Natural killer cell (primary cell): ENCODE measurements around the gene AGXT. TPM values are rescaled to one million over a fixed set of nuclear protein-coding genes. Genes with fewer than 3 reads are reported as not detected.

Experiments
- ATAC-seq, 3 donors: fragments of 150-1000 bp in 2 of 3; fragments of 200-7000 bp in 1 of 3; cut with Tn5 transposase; 1 replicate in 1 of 3; 2 replicates in 2 of 3; pipeline ENCODE4 v1.10.0; 2021; ENCODE audit warnings: mild to moderate bottlenecking in 2 of 3, moderate library complexity in 2 of 3
- DNase-seq, 2 donors: peaks; one replicate each; pipeline versions ENCODE4 v3.0.0 to v3.0.0-alpha.2; 2013 to 2021; ENCODE audit warnings: mixed read lengths in 1 of 2
- H3K27ac ChIP-seq: one replicate; pipeline ENCODE4 v1.5.1; 2013; ENCODE audit warnings: mild to moderate bottlenecking, low read length
- H3K27me3 ChIP-seq: one replicate; pipeline ENCODE4 v1.6.1; 2013; ENCODE audit warnings: low read length; ENCODE audit not compliant: control insufficient read depth, insufficient read depth
- H3K36me3 ChIP-seq: one replicate; pipeline ENCODE4 v1.6.1; 2013; ENCODE audit warnings: low read length; ENCODE audit not compliant: control insufficient read depth, insufficient read depth
- H3K4me1 ChIP-seq: one replicate; pipeline ENCODE4 v1.6.1; 2013; ENCODE audit warnings: low read length; ENCODE audit not compliant: control insufficient read depth, insufficient read depth
- H3K4me3 ChIP-seq: one replicate; pipeline ENCODE4 v1.5.1; 2013; ENCODE audit warnings: low read length
- H3K9me3 ChIP-seq: one replicate; pipeline ENCODE4 v1.6.1; 2013; ENCODE audit warnings: low read length; ENCODE audit not compliant: control insufficient read depth, insufficient read depth
- H3K27ac Mint-ChIP-seq, 2 donors: one replicate each; pipeline ENCODE4 v1.8.0; 2022; ENCODE audit warnings: mild to moderate bottlenecking in 2 of 2, mixed read lengths in 2 of 2, moderate library complexity in 1 of 2
- H3K27me3 Mint-ChIP-seq, 2 donors: one replicate each; pipeline ENCODE4 v1.8.0; 2022; ENCODE audit warnings: low read depth in 2 of 2, mixed read lengths in 2 of 2
- H3K36me3 Mint-ChIP-seq: one replicate; pipeline ENCODE4 v1.8.0; 2022; ENCODE audit warnings: mixed read lengths
- H3K4me1 Mint-ChIP-seq, 2 donors: one replicate each; pipeline ENCODE4 v1.8.0; 2022; ENCODE audit warnings: mixed read lengths in 2 of 2
- H3K4me3 Mint-ChIP-seq: one replicate; pipeline ENCODE4 v1.8.0; 2022; ENCODE audit warnings: mild to moderate bottlenecking, moderate library complexity, mixed read lengths
- H3K9me3 Mint-ChIP-seq, 2 donors: one replicate each; pipeline ENCODE4 v1.8.0; 2022; ENCODE audit warnings: mixed read lengths in 2 of 2
- WGBS: methylation state at CpG from one replicate; pipeline ENCODE4 v1.1.7; 2013; ENCODE audit warnings: missing lambda C conversion rate; ENCODE audit not compliant: insufficient coverage; 5-methylcytosine and 5-hydroxymethylcytosine counted together
- intact Hi-C: fragments of 100-400 bp; cut with micrococcal nuclease; formaldehyde crosslinking; loops from one replicate; pipeline ENCODE4 v1.14.2; 2022
- total RNA-seq, 4 donors: library from RNA; stranded (reverse); fragments of 120-200 nt in 1 of 4; gene quantifications; one replicate each; pipeline versions ENCODE4 v1.2.3 to v1.2.4, GENCODE V29; 2013 to 2022
- TF ChIP-seq, protein P1 (sequence below): fragments of 200-600 bp; IDR thresholded peaks from one replicate; pipeline ENCODE4 v1.8.0; 2022; ENCODE audit warnings: antibody characterized with exemption

AGXT gene
- total RNA-seq, 3 donors from 2014 or later (not counting 1 experiment from before 2014, with no cell fraction given): not detected

GRCh38 chr2:240823449-240824336 is 44.9 kb upstream of the AGXT start:
- no peak overlapping the region for H3K4me3 Mint-ChIP-seq
- no peaks in the 10 kb centered on the region for H3K4me1 Mint-ChIP-seq
- no peak for DNase-seq
- peaks cover 52 to 76% of the 10 kb centered on the region in 2 donors for H3K27me3 Mint-ChIP-seq
- Histone ChIP-seq H3K27me3 (peaks cover 44% of the 10 kb centered on the region), H3K9me3 (no peaks in the 10 kb centered on the region), H3K4me1 (no peaks in the 10 kb centered on the region), H3K4me3 (no peak overlapping the region), H3K27ac (no peak overlapping the region), H3K36me3 (no peaks in the 10 kb centered on the region)
- no peaks in the 10 kb centered on the region for H3K9me3 Mint-ChIP-seq
- no peaks in the 10 kb centered on the region for H3K36me3 Mint-ChIP-seq
- intact Hi-C loops: no loop called here
- TF ChIP-seq, protein P1, sequence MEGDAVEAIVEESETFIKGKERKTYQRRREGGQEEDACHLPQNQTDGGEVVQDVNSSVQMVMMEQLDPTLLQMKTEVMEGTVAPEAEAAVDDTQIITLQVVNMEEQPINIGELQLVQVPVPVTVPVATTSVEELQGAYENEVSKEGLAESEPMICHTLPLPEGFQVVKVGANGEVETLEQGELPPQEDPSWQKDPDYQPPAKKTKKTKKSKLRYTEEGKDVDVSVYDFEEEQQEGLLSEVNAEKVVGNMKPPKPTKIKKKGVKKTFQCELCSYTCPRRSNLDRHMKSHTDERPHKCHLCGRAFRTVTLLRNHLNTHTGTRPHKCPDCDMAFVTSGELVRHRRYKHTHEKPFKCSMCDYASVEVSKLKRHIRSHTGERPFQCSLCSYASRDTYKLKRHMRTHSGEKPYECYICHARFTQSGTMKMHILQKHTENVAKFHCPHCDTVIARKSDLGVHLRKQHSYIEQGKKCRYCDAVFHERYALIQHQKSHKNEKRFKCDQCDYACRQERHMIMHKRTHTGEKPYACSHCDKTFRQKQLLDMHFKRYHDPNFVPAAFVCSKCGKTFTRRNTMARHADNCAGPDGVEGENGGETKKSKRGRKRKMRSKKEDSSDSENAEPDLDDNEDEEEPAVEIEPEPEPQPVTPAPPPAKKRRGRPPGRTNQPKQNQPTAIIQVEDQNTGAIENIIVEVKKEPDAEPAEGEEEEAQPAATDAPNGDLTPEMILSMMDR: no peak
- whole genome bisulfite sequencing: 84% methylated on average over 15 of the region's 15 CpGs
- H3K27ac Mint-ChIP-seq: no peak overlapping the region
- ATAC-seq: no peak

GRCh38 chr2:240825476-240825875 is 43.1 kb upstream of the AGXT start:
- H3K27ac ChIP-seq: no peak overlapping the region
- TF ChIP-seq, protein P1: no peak
- no peak overlapping the region for H3K4me3 Mint-ChIP-seq
- ATAC-seq (no peak), DNase-seq (no peak)
- no peaks in the 10 kb centered on the region for H3K36me3 Mint-ChIP-seq
- H3K4me1 Mint-ChIP-seq: no peaks in the 10 kb centered on the region
- H3K9me3 Mint-ChIP-seq: no peaks in the 10 kb centered on the region
- H3K9me3 ChIP-seq: no peaks in the 10 kb centered on the region
- H3K27me3 ChIP-seq: peaks cover 49% of the 10 kb centered on the region
- peaks cover 55 to 86% of the 10 kb centered on the region in 2 donors for H3K27me3 Mint-ChIP-seq
- H3K4me1 ChIP-seq: no peaks in the 10 kb centered on the region
- intact Hi-C loops: no loop called here
- no peak overlapping the region for H3K27ac Mint-ChIP-seq
- H3K4me3 ChIP-seq: no peak overlapping the region
- 94% methylated on average over 4 of the region's 4 CpGs for WGBS
- H3K36me3 ChIP-seq: no peaks in the 10 kb centered on the region

DNA sequence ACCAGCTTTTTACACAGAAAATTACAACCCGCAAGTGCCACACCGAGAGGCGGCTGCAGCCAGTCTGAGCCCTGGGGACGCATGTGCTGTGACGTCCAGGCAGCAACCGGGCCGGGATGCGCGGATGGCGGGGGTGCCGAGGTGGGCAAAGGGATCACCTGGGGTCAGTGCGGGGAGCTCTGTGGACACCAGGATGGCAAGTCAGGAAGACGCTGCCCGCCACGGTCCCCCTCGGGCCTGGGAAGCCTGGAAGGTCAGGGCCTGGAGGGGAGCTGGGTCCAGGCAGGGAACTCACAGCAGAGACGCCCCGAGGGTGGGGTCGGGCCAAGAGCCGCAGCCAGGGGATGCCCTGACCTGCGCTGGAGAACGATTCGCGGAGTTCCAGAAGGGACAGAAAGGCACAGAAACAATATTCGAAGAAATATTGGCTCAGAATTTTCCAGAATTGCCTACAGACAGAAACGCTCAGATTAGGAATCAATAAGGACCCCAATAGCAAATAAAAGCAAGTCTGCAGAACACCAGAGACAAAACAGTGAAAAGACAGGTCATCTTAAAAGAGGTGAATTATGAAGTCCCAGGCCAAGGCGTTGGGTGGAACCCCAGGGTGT is 36.9 kb upstream of the AGXT start:
- H3K4me3 ChIP-seq: peak overlapping the region; percentile 3
- H3K4me3 Mint-ChIP-seq: peak overlapping the region; percentile 72
- H3K4me1 Mint-ChIP-seq: peaks cover 5 to 11% of the 10 kb centered on the region in 2 donors
- H3K4me1 ChIP-seq: peaks cover 14% of the 10 kb centered on the region
- H3K9me3 Mint-ChIP-seq: no peaks in the 10 kb centered on the region
- H3K27ac ChIP-seq: no peak overlapping the region
- H3K36me3 Mint-ChIP-seq: no peaks in the 10 kb centered on the region
- peaks cover 13 to 29% of the 10 kb centered on the region in 2 donors for H3K27me3 Mint-ChIP-seq
- ATAC-seq (no peak), DNase-seq (no peak)
- 9% methylated on average over 27 of the region's 27 CpGs for WGBS
- TF ChIP-seq, protein P1: no peak
- intact Hi-C loops: loop anchor here (1.0 kb wide), 1 partner anchor 270 kb away; no protein-coding TSS in a partner anchor
- no peaks in the 10 kb centered on the region for H3K9me3 ChIP-seq
- peaks cover 19% of the 10 kb centered on the region for H3K27me3 ChIP-seq
- no peaks in the 10 kb centered on the region for H3K36me3 ChIP-seq
- no peak overlapping the region for H3K27ac Mint-ChIP-seq
